ENCODE measurements around the gene ARIH2. TPM values are rescaled to one million over a fixed set of nuclear protein-coding genes. Genes with fewer than 3 reads are reported as not detected.
"Not testable (repeated sequence)": the region's sequence is repeated elsewhere in the genome, so short reads cannot be mapped to it uniquely, and the experiment has no call there.

Gene ARIH2
- total RNA-seq, 1 donor = 68.6 TPM

GRCh38 chr3:48899273-48899672 lies 19.4 kb upstream of the ARIH2 start:
- H3K4me3 ChIP-seq (ENCODE audit: low read depth, low read length) = no peak overlapping the region
- TF ChIP-seq, protein P1, sequence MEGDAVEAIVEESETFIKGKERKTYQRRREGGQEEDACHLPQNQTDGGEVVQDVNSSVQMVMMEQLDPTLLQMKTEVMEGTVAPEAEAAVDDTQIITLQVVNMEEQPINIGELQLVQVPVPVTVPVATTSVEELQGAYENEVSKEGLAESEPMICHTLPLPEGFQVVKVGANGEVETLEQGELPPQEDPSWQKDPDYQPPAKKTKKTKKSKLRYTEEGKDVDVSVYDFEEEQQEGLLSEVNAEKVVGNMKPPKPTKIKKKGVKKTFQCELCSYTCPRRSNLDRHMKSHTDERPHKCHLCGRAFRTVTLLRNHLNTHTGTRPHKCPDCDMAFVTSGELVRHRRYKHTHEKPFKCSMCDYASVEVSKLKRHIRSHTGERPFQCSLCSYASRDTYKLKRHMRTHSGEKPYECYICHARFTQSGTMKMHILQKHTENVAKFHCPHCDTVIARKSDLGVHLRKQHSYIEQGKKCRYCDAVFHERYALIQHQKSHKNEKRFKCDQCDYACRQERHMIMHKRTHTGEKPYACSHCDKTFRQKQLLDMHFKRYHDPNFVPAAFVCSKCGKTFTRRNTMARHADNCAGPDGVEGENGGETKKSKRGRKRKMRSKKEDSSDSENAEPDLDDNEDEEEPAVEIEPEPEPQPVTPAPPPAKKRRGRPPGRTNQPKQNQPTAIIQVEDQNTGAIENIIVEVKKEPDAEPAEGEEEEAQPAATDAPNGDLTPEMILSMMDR (IDR thresholded peaks at IDR 0.05; ENCODE audit: insufficient read depth, low read length) = no peak
- DNase-seq (ENCODE audit: low read depth) = no peak

GRCh38 chr3:48907026-48907425 lies 11.6 kb upstream of the ARIH2 start:
- not testable (repeated sequence) for DNase-seq (ENCODE audit: low read depth)

DNA sequence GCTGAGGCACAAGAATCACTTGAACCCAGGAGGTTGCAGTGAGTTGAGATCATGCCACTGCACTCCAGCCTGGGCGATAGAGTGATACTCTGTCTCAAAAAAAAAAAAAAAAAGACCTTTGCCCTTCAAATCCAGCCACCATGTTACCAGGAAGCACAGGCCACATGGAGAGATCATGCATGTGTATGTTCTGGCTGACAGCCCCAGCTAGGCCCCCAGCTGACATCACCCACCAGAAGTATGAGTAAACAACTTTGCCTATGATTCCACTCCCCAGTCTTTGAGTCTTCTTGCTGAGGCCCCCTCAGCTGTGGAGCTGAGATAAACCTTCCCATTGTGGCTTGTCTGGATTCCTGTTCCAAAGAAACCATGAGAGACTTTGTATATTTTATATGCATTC lies 3.3 kb upstream of the ARIH2 start:
- TF ChIP-seq, protein P1 (IDR thresholded peaks at IDR 0.05; ENCODE audit: insufficient read depth, low read length) = no peak
- no peak overlapping the region for H3K4me3 ChIP-seq (ENCODE audit: low read depth, low read length)
- DNase-seq (ENCODE audit: low read depth) = no peak

More at GRCh38 chr3:48907026-48907425, 11.6 kb upstream of the ARIH2 start:
- not testable (repeated sequence) for H3K4me3 ChIP-seq (ENCODE audit: low read depth, low read length)

DNA sequence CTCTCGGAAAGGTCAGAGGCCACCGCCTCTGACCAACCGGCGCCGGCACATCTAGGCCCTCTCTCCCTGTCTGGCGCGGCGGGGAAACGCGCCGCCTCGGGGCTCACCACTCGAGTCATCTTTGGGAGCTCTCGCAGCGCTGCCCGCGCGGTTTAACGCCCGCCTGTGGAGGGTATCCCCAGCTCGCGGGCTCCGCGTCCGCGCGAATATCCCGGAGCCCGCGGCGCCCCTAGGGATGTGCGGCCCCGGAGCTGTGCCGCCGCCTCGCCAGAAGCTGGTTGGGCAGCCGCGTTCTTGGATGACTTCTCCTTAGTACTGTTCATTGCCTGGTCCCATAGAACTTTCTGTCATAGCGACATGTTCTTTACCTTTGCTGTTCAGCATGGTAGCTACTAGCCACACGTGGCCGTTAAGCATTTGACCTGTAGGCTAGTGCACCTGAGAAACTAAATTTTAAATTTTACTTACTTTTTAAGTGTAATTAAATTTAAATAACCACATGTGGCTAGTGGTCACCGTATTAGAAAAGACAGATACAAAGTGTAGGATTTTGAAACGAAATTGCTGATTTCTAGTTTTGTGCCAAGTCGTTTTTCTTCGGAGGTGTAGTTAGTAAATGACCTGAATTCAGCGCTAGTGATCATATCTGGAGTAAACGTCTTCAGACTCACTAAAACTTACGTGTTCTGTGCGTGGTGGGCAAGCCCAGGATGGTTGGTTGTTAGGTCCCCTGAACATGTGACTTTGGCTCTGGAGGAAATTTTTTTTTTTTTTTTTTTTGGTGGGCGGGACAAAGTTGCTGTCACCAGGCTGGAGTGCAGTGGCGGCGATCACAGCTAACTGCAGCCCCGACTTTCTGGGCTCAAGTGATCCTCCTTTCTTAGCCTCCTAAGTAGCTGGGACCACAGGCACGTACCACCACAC lies 835 bp downstream of the ARIH2 start:
- peak overlapping the region; percentile 86 for H3K4me3 ChIP-seq (ENCODE audit: low read depth, low read length)
- TF ChIP-seq, protein P1 (IDR thresholded peaks at IDR 0.05; ENCODE audit: insufficient read depth, low read length) = no peak
- peak; percentile 48 for DNase-seq (ENCODE audit: low read depth)

- H3K4me3 ChIP-seq (ENCODE audit: low read depth, low read length) = no peak overlapping the region
- peak; percentile 53 for DNase-seq (ENCODE audit: low read depth)
- TF ChIP-seq, protein P1 (IDR thresholded peaks at IDR 0.05; ENCODE audit: insufficient read depth, low read length) = no peak
These were observed 8.1 kb downstream of the ARIH2 start for GRCh38 chr3:48926425-48927392.

- TF ChIP-seq, protein P1 (IDR thresholded peaks at IDR 0.05; ENCODE audit: insufficient read depth, low read length) = no peak
- DNase-seq (ENCODE audit: low read depth) = no peak
- H3K4me3 ChIP-seq (ENCODE audit: low read depth, low read length) = no peak overlapping the region
These were observed 9.3 kb downstream of the ARIH2 start for GRCh38 chr3:48927928-48928327.

DNA sequence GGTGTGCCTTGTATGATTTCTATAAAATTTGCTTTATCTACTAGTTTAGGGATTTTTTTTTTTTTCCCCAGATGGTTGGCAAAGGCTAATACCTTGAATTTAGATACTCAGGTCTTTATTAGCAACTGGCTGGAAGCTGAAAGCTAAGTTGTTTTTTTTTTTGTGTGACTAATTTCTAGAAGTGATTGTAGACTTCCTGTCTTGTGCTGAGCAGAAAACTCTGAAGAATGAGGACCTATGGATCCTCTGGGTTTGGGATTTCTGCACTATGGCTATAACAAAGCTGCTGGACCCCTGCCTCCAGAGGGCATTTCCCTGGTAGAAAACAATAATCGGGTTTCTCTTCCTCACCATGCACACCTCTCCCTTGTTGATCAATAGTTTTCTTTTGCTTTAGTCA lies 10.0 kb downstream of the ARIH2 start:
- TF ChIP-seq, protein P1 (IDR thresholded peaks at IDR 0.05; ENCODE audit: insufficient read depth, low read length) = no peak
- no peak overlapping the region for H3K4me3 ChIP-seq (ENCODE audit: low read depth, low read length)
- DNase-seq (ENCODE audit: low read depth) = peak; percentile 25

Measured in fibroblast of the aortic adventitia (primary cell).